CD14-positive monocyte (primary cell): Measurements from ENCODE around the gene HCAR1. TPM values are rescaled to one million over a fixed set of nuclear protein-coding genes. Genes with fewer than 3 reads are reported as not detected.
A peak's percentile ranks its signal among the peaks of the same experiment; 100 is the strongest.

Experiments
- DNase-seq, 3 donors: peaks; one replicate each; pipeline ENCODE4 v3.0.0-alpha.2; 2011 to 2022
- H2AFZ ChIP-seq: 2 replicates; pipeline ENCODE4 v1.6.0; 2012; ENCODE audit warnings: mild to moderate bottlenecking, low read depth, low read length, inconsistent platforms; ENCODE audit not compliant: insufficient read depth, poor library complexity, severe bottlenecking
- H3K27ac ChIP-seq, 2 donors: 1 replicate in 1 of 2; 2 replicates in 1 of 2; pipeline ENCODE4 v1.5.1; 2012 to 2013; ENCODE audit warnings: low read length in 2 of 2, control low read depth in 1 of 2, inconsistent platforms in 1 of 2, low read depth in 1 of 2, mild to moderate bottlenecking in 1 of 2
- H3K27me3 ChIP-seq, 2 donors: one replicate each; pipeline versions ENCODE4 v1.6.0 to v1.6.1; 2011 to 2013; ENCODE audit warnings: low read length in 2 of 2; ENCODE audit not compliant: control insufficient read depth in 2 of 2, insufficient read depth in 2 of 2
- H3K36me3 ChIP-seq, 2 donors: replicated peaks in 1 of 2; 1 replicate in 1 of 2; 2 replicates in 1 of 2; pipeline versions ENCODE4 v1.5.1 to v1.6.1; 2012 to 2013; ENCODE audit warnings: low read length in 2 of 2, control low read depth in 1 of 2, inconsistent platforms in 1 of 2, mild to moderate bottlenecking in 1 of 2; ENCODE audit not compliant: insufficient read depth in 2 of 2, control insufficient read depth in 1 of 2
- H3K4me1 ChIP-seq, 2 donors: 1 replicate in 1 of 2; 2 replicates in 1 of 2; pipeline versions ENCODE4 v1.5.1 to v1.6.1; 2012 to 2013; ENCODE audit warnings: low read length in 2 of 2, control low read depth in 1 of 2, inconsistent platforms in 1 of 2, mild to moderate bottlenecking in 1 of 2, moderate library complexity in 1 of 2; ENCODE audit not compliant: insufficient read depth in 2 of 2, control insufficient read depth in 1 of 2
- H3K4me2 ChIP-seq: replicated peaks from 2 replicates; pipeline ENCODE3; 2012; ENCODE audit warnings: low read length, moderate library complexity, mild to moderate bottlenecking; ENCODE audit not compliant: poor library complexity, severe bottlenecking; ENCODE audit errors: extremely low read depth
- H3K4me3 ChIP-seq, 3 experiments: fragments of 200-600 bp in 1 of 3; sonication (generic) in 1 of 3; replicated peaks in 1 of 3; 1 replicate in 2 of 3; 2 replicates in 1 of 3; pipeline ENCODE4 v1.5.1; 2011 to 2013; ENCODE audit warnings: low read length in 3 of 3, mild to moderate bottlenecking in 3 of 3, control low read depth in 2 of 3, low read depth in 2 of 3, inconsistent platforms in 1 of 3, moderate library complexity in 1 of 3
- H3K79me2 ChIP-seq: 2 replicates; pipeline ENCODE4 v1.6.0; 2012; ENCODE audit warnings: mild to moderate bottlenecking, control low read depth, inconsistent platforms, low read length, moderate library complexity; ENCODE audit not compliant: insufficient read depth
- H3K9ac ChIP-seq: 2 replicates; pipeline ENCODE4 v1.6.0; 2017; ENCODE audit warnings: low read length, mild to moderate bottlenecking; ENCODE audit not compliant: insufficient read depth, poor library complexity, severe bottlenecking
- H3K9me3 ChIP-seq, 2 donors: replicated peaks in 1 of 2; 1 replicate in 1 of 2; 2 replicates in 1 of 2; pipeline versions ENCODE4 v1.5.1 to v1.6.1; 2012 to 2013; ENCODE audit warnings: low read length in 2 of 2, control low read depth in 1 of 2; ENCODE audit not compliant: control insufficient read depth in 1 of 2, insufficient read depth in 1 of 2
- H4K20me1 ChIP-seq: 2 replicates; pipeline ENCODE4 v1.6.0; 2012; ENCODE audit warnings: mild to moderate bottlenecking, low read length, control low read depth, moderate library complexity; ENCODE audit not compliant: insufficient read depth
- H3K27ac Mint-ChIP-seq, 7 donors: one replicate each; pipeline ENCODE4 v1.8.0; 2020; ENCODE audit warnings: mild to moderate bottlenecking in 7 of 7, mixed read lengths in 7 of 7, moderate library complexity in 6 of 7, inconsistent platforms in 2 of 7
- H3K27me3 Mint-ChIP-seq, 3 donors: one replicate each; pipeline ENCODE4 v1.8.0; 2021 to 2022; ENCODE audit warnings: low read depth in 3 of 3, mild to moderate bottlenecking in 3 of 3, mixed read lengths in 3 of 3, moderate library complexity in 3 of 3, inconsistent platforms in 1 of 3
- H3K36me3 Mint-ChIP-seq, 2 donors: one replicate each; pipeline ENCODE4 v1.8.0; 2020; ENCODE audit warnings: mixed read lengths in 2 of 2, inconsistent platforms in 1 of 2, mild to moderate bottlenecking in 1 of 2
- H3K4me1 Mint-ChIP-seq: one replicate; pipeline ENCODE4 v1.8.0; 2020; ENCODE audit warnings: mild to moderate bottlenecking, mixed read lengths
- H3K4me3 Mint-ChIP-seq, 2 donors: one replicate each; pipeline ENCODE4 v1.8.0; 2020; ENCODE audit warnings: mild to moderate bottlenecking in 2 of 2, mixed read lengths in 2 of 2, moderate library complexity in 1 of 2
- H3K9me3 Mint-ChIP-seq, 7 donors: one replicate each; pipeline ENCODE4 v1.8.0; 2020 to 2022; ENCODE audit warnings: mixed read lengths in 7 of 7, mild to moderate bottlenecking in 6 of 7, moderate library complexity in 6 of 7, inconsistent platforms in 2 of 7
- CTCF ChIP-seq: fragments of 200-600 bp; IDR thresholded peaks from one replicate; pipeline ENCODE4 v1.8.0; 2022; ENCODE audit warnings: antibody characterized with exemption, mild to moderate bottlenecking
- WGBS: methylation state at CpG from one replicate; pipeline ENCODE4 v1.1.5; 2013; ENCODE audit warnings: missing lambda C conversion rate; ENCODE audit not compliant: insufficient coverage; 5-methylcytosine and 5-hydroxymethylcytosine counted together
- intact Hi-C, 2 donors: fragments of 100-400 bp; cut with micrococcal nuclease; formaldehyde crosslinking; loops; one replicate each; pipeline versions ENCODE4 v1.15.0 to v1.15.1; 2023
- polyA plus RNA-seq, 3 donors: library from polyadenylated mRNA; depleted of rRNA in 1 of 3; unstranded in 2 of 3; stranded (reverse) in 1 of 3; fragments of 300-500 nt in 2 of 3; fragments of >200 nt in 1 of 3; fragmentation: Illumina TruSeq in 2 of 3; gene quantifications; 1 replicate in 2 of 3; 2 replicates in 1 of 3; pipeline ENCODE4 v1.2.3, GENCODE V29; 2012 to 2021

Gene HCAR1
- polyA plus RNA-seq, 3 donors: not detected

DNA sequence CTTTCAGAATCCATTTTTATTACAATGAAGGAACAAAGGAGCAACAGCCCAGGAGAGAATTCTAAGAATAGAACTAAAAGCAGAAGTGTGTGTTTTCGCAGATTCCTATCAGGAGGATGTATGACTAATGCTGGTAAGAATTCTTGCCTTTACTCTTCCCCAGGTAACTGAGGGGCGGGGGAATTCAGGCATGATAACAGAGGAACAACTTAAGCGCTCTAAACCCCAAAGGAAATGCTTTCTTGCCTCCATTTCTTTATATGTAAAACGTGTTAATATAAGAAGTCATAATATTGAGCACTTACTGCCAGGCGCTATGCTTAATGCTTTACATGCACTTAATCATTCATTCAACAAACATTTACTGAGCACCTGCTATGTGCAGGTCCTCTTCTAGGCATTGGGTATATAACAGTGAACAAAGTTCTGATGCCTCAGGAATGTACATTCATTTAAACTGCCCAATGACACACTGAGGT is 4.5 kb downstream of the HCAR1 start:
- Histone ChIP-seq H3K4me2 (peak overlapping the region; percentile 64), H3K9ac (peak overlapping the region; percentile 34)
- WGBS: no CpG with 5 or more reads among the region's 5 CpGs

More for the DNA sequence above, 4.5 kb downstream of the HCAR1 start:
- peaks cover 0 to 1% (median 0%) of the 10 kb centered on the region in 7 donors for H3K9me3 Mint-ChIP-seq
- H3K27ac ChIP-seq: peak overlapping the region in 1 of 2 donors; percentile 79
- no peaks in the 10 kb centered on the region for H3K9me3 ChIP-seq
- peaks cover 0 to 5% of the 10 kb centered on the region in 2 donors for H3K27me3 ChIP-seq
- DNase-seq: peak; percentile 56 to 89 (median 87)
- intact Hi-C loops: loop anchor here in 1 of 2 donors (2.0 kb wide), 1 partner anchor 17 kb away; no protein-coding TSS in a partner anchor
- no peak overlapping the region for H2AFZ ChIP-seq
- no peaks in the 10 kb centered on the region for H3K79me2 ChIP-seq
- H3K4me1 Mint-ChIP-seq: peaks cover 38% of the 10 kb centered on the region
- peak overlapping the region; percentile 54 to 85 for H3K4me3 Mint-ChIP-seq
- peaks cover 5 to 6% (median 6%) of the 10 kb centered on the region in 3 donors for H3K27me3 Mint-ChIP-seq
- H3K36me3 ChIP-seq: no peaks in the 10 kb centered on the region
- TF ChIP-seq CTCF: no peak
- H3K27ac Mint-ChIP-seq: peak overlapping the region; percentile 89 to 97 (median 92)
- H3K4me1 ChIP-seq: peaks cover 43 to 49% of the 10 kb centered on the region in 2 donors
- peaks cover 0 to 3% of the 10 kb centered on the region in 2 donors for H3K36me3 Mint-ChIP-seq
- no peaks in the 10 kb centered on the region for H4K20me1 ChIP-seq
- peak overlapping the region in 2 of 3 experiments; percentile 10 to 60 for H3K4me3 ChIP-seq
